HepG2 (cell line): ENCODE data around the gene NRSN2. TPM values are rescaled to one million over a fixed set of nuclear protein-coding genes. Genes with fewer than 3 reads are reported as not detected.
A peak's percentile ranks its signal among the peaks of the same experiment; 100 is the strongest.

Experiments
- ATAC-seq: fragments of 200-7000 bp; cut with Tn5 transposase; 3 replicates; pipeline ENCODE4 v1.9.1; 2020; ENCODE audit warnings: mild to moderate bottlenecking, moderate library complexity
- BruUV-seq: library from RNA; stranded (reverse); fragments of 400-500 nt; replicated peaks from 2 replicates; lab custom pipeline; 2021; lab: Mats Ljungman, UMichigan
- CTCF ChIA-PET: fragments of 300-600 bp; formaldehyde crosslinking; extraction: SDS; loops from one replicate; lab custom pipeline; 2021; ENCODE audit warnings: low total read pairs, inconsistent platforms, low intra/inter-chr PET ratio; lab: Yijun Ruan, JAX
- POLR2A ChIA-PET: fragments of 350-600 bp; sonication (Branson Sonifier 250); formaldehyde crosslinking; loops from one replicate; lab custom pipeline; 2020; ENCODE audit warnings: antibody characterized with exemption, inconsistent platforms; lab: Yijun Ruan, JAX
- DNase-seq: peaks from one replicate; pipeline ENCODE4 v3.0.0-alpha.2; 2015; ENCODE audit warnings: low spot score
- FAIRE-seq: peaks from 3 replicates; lab custom pipeline; 2011; peaks lifted over from hg19 to GRCh38; lab: Jason Lieb, UNC
- H2AFZ ChIP-seq: one replicate; pipeline ENCODE4 v1.6.1; 2011; ENCODE audit warnings: low read length, inconsistent platforms
- H3K27ac ChIP-seq: fragments of 300-600 bp; 3 replicates; pipeline ENCODE4 v1.8.0; 2011; ENCODE audit warnings: mixed run types, mild to moderate bottlenecking, mixed read lengths, low read length, inconsistent platforms; ENCODE audit not compliant: insufficient read depth; ENCODE audit errors: extremely low read length
- H3K27me3 ChIP-seq, 2 experiments: fragments of 200-600 bp in 1 of 2; 2 replicates in 1 of 2; 3 replicates in 1 of 2; pipeline versions ENCODE4 v1.6.0 to v1.8.0; 2011; ENCODE audit warnings: low read length in 2 of 2, mild to moderate bottlenecking in 2 of 2, moderate library complexity in 2 of 2, inconsistent platforms in 1 of 2; ENCODE audit not compliant: insufficient read depth in 2 of 2, control insufficient read depth in 1 of 2
- H3K36me3 ChIP-seq, 2 experiments: fragments of 200-600 bp in 1 of 2; replicated peaks in 1 of 2; 2 replicates in 1 of 2; 3 replicates in 1 of 2; pipeline versions ENCODE4 v1.5.1 to v1.8.0; 2011; ENCODE audit warnings: low read length in 2 of 2, inconsistent platforms in 1 of 2; ENCODE audit not compliant: insufficient read depth in 2 of 2, control insufficient read depth in 1 of 2
- H3K4me1 ChIP-seq: 2 replicates; pipeline ENCODE4 v1.5.1; 2012; ENCODE audit warnings: low read length, inconsistent platforms; ENCODE audit not compliant: insufficient read depth
- H3K4me2 ChIP-seq: 2 replicates; pipeline ENCODE4 v1.6.0; 2011; ENCODE audit warnings: low read depth, low read length, inconsistent platforms
- H3K4me3 ChIP-seq, 3 experiments: fragments of 200-600 bp in 1 of 3; sonication (generic), shearing (Covaris generic) in 1 of 3; replicated peaks in 1 of 3; 2 replicates each; pipeline ENCODE4 v1.5.1; 2011 to 2016; ENCODE audit warnings: low read length in 3 of 3, inconsistent platforms in 2 of 3, low read depth in 2 of 3, mild to moderate bottlenecking in 2 of 3, control low read depth in 1 of 3, mixed read lengths in 1 of 3; ENCODE audit not compliant: insufficient read depth in 1 of 3
- H3K79me2 ChIP-seq: one replicate; pipeline ENCODE4 v1.6.1; 2011; ENCODE audit warnings: low read length, inconsistent platforms; ENCODE audit not compliant: insufficient read depth
- H3K9ac ChIP-seq: 2 replicates; pipeline ENCODE4 v1.6.0; 2011; ENCODE audit warnings: mild to moderate bottlenecking, low read depth, low read length, inconsistent platforms; ENCODE audit not compliant: insufficient read depth
- H3K9me3 ChIP-seq: 2 replicates; pipeline ENCODE4 v1.5.1; 2012; ENCODE audit warnings: mild to moderate bottlenecking, low read length
- H4K20me1 ChIP-seq: 2 replicates; pipeline ENCODE4 v1.6.0; 2011; ENCODE audit warnings: inconsistent platforms, mild to moderate bottlenecking, low read length, moderate library complexity; ENCODE audit not compliant: insufficient read depth
- E2F2 ChIP-seq: sonication (generic); formaldehyde crosslinking; IDR thresholded peaks from 2 replicates; pipeline ENCODE4 v1.4.0; 2020; ENCODE audit warnings: missing genetic modification reagents, borderline replicate concordance
- GATAD1 ChIP-seq: IDR thresholded peaks from 2 replicates; pipeline ENCODE4 v1.6.1; 2016; ENCODE audit warnings: missing genetic modification reagents, missing compliant biosample characterization
- GLI4 ChIP-seq: sonication (generic); formaldehyde crosslinking; IDR thresholded peaks from 2 replicates; pipeline ENCODE4 v1.5.1; 2020; ENCODE audit warnings: missing genetic modification reagents, mild to moderate bottlenecking, moderate library complexity, borderline replicate concordance
- HOXA9 ChIP-seq: sonication (generic); formaldehyde crosslinking; IDR thresholded peaks from 2 replicates; pipeline ENCODE4 v1.8.1; 2022; ENCODE audit warnings: missing genetic modification reagents, mild to moderate bottlenecking, moderate library complexity, borderline replicate concordance
- KDM4B ChIP-seq: sonication (generic); formaldehyde crosslinking; IDR thresholded peaks from 2 replicates; pipeline ENCODE4 v1.4.0; 2020; ENCODE audit warnings: missing genetic modification reagents
- MYC ChIP-seq: sonication (generic); formaldehyde crosslinking; IDR thresholded peaks from 2 replicates; pipeline ENCODE4 v1.9.0; 2021; ENCODE audit warnings: missing genetic modification reagents, borderline replicate concordance
- RBM39 ChIP-seq: fragments of 200-400 bp; formaldehyde crosslinking; IDR thresholded peaks from one replicate; pipeline ENCODE4 v1.6.1; 2018; ENCODE audit warnings: antibody characterized with exemption, mild to moderate bottlenecking, low read depth, low read length; ENCODE audit not compliant: poor library complexity, severe bottlenecking
- RFXANK ChIP-seq: IDR thresholded peaks from 2 replicates; pipeline ENCODE4 v1.6.1; 2016
- ZNF138 ChIP-seq: sonication (generic); formaldehyde crosslinking; IDR thresholded peaks from 2 replicates; pipeline ENCODE4 v1.5.0; 2020; ENCODE audit warnings: mild to moderate bottlenecking, low read depth, missing genetic modification reagents
- ZNF274 ChIP-seq: sonication (generic); formaldehyde crosslinking; IDR thresholded peaks from 2 replicates; pipeline ENCODE4 v1.5.1; 2020; ENCODE audit warnings: mild to moderate bottlenecking, missing genetic modification reagents
- ZNF639 ChIP-seq: conservative IDR thresholded peaks from 2 replicates; pipeline ENCODE4 v1.6.1; 2018; ENCODE audit warnings: missing genetic modification reagents
- ZNF720 ChIP-seq: sonication (generic); formaldehyde crosslinking; IDR thresholded peaks from 2 replicates; pipeline ENCODE4 v1.4.0; 2020; ENCODE audit warnings: missing genetic modification reagents
- ZNF800 ChIP-seq: sonication (generic); formaldehyde crosslinking; IDR thresholded peaks from 2 replicates; pipeline ENCODE4 v1.4.0; 2020; ENCODE audit warnings: missing genetic modification reagents
- WGBS: methylation state at CpG from one replicate; pipeline ENCODE4 v1.1.6; 2017; ENCODE audit warnings: low lambda C conversion rate; 5-methylcytosine and 5-hydroxymethylcytosine counted together
- in situ Hi-C: cut with HindIII; loops from 2 replicates; pipeline ENCODE4 v1.10.0; 2017; ENCODE audit warnings: low pct_unique_long_range_greater_than_20kb; ENCODE audit not compliant: extremely low pct_ligation_motif_present
- intact Hi-C: fragments of 100-400 bp; cut with micrococcal nuclease; formaldehyde crosslinking; loops from one replicate; pipeline ENCODE4 v1.10.0; 2022; ENCODE audit not compliant: unreplicated experiment
- polyA plus RNA-seq, 8 experiments: library from polyadenylated mRNA; depleted of rRNA in 3 of 8; stranded (reverse) in 7 of 8; unstranded in 1 of 8; fragments of >200 nt; fragmentation: Illumina TruSeq in 4 of 8; extraction: Trizol in 4 of 8; gene quantifications; 2 replicates each; pipeline versions ENCODE4 v1.2.1 to v1.2.3, GENCODE V29; 2011 to 2016; ENCODE audit warnings: low read depth in 4 of 8, missing spikeins in 1 of 8, mixed read lengths in 1 of 8; ENCODE audit not compliant: insufficient read depth in 1 of 8
- total RNA-seq, 5 experiments: library from RNA; depleted of rRNA; stranded (reverse); fragments of >200 nt; fragmentation: Illumina TruSeq; extraction: Trizol; gene quantifications; 2 replicates each; pipeline ENCODE4 v1.2.3, GENCODE V29; 2016; ENCODE audit warnings: low read depth in 1 of 5
- TF ChIP-seq, protein P1 (sequence below): sonication (generic); formaldehyde crosslinking; conservative IDR thresholded peaks from 2 replicates; pipeline ENCODE4 v1.4.0; 2020; ENCODE audit warnings: missing genetic modification reagents
- TF ChIP-seq, protein P2 (sequence below): sonication (generic); formaldehyde crosslinking; IDR thresholded peaks from 2 replicates; pipeline ENCODE4 v1.4.0; 2020; ENCODE audit warnings: missing genetic modification reagents

Gene NRSN2
- total and polyA plus RNA-seq, 2 of the 13 experiments (the other 11 are each of a cell fraction or from before 2014, with no cell fraction given): 32.3 to 49.4 TPM

GRCh38 chr20:325889-326644 is 20.8 kb upstream of the NRSN2 start:
- peak overlapping the region; percentile 94 for H3K27ac ChIP-seq
- ChIA-PET CTCF (no interaction called here), POLR2A (interaction anchor here (0.9 to 5.6 kb wide), 10 partner anchors 11 to 81 kb away, joined by 3 to 107 read pairs (median 6); partner anchors contain the start of genes NRSN2, TRIB3 and ZCCHC3)
- WGBS: under 1% methylated on average over 73 of the region's 103 CpGs
- in situ Hi-C loops (no loop called here), intact Hi-C loops (loop anchor here (1.0 kb wide), 1 partner anchor 29 kb away; the partner anchor contains the start of gene ZCCHC3)
- FAIRE-seq (no peak), DNase-seq (peak; percentile 63), ATAC-seq (no peak)
- H3K4me3 ChIP-seq: peak overlapping the region; percentile 62 to 96 (median 93)
- H3K4me2 ChIP-seq: peak overlapping the region; percentile 90
- H2AFZ ChIP-seq: no peak overlapping the region
- H3K79me2 ChIP-seq: peaks cover 29% of the 10 kb centered on the region
- BruUV-seq: no TSS peak
- H3K36me3 ChIP-seq: peaks cover 4 to 9% of the 10 kb centered on the region in 2 experiments; a peak in 2 of 5 replicates
- no peaks in the 10 kb centered on the region for H3K9me3 ChIP-seq
- peaks cover 46% of the 10 kb centered on the region for H3K4me1 ChIP-seq
- H4K20me1 ChIP-seq: peaks cover 37% of the 10 kb centered on the region
- H3K9ac ChIP-seq: peak overlapping the region; percentile 94
- H3K27me3 ChIP-seq: no peaks in the 10 kb centered on the region; a peak in 1 of 5 replicates
- TF ChIP-seq ZNF138 (CRISPR knock-in tag) (peak; percentile 34), GLI4 (no peak; the same call in none of the 2 replicates), RFXANK (CRISPR knock-in tag) (0 out of 2 replicates have a peak, but pooled peaks have one; percentile 13), RBM39 (peak; percentile 12), E2F2 (CRISPR knock-in tag) (no peak), ZNF639 (CRISPR knock-in tag) (0 out of 2 replicates have a peak, but pooled peaks have one; percentile 11), ZNF800 (CRISPR knock-in tag) (no peak; the same call in 1 of the 2 replicates), ZNF720 (CRISPR knock-in tag) (0 out of 2 replicates have a peak, but pooled peaks have one; percentile 16), ZNF274 (CRISPR knock-in tag) (0 out of 2 replicates have a peak, but pooled peaks have one; percentile 40), HOXA9 (CRISPR knock-in tag) (peak; percentile 27; the same call in 1 of the 2 replicates), KDM4B (CRISPR knock-in tag) (0 out of 2 replicates have a peak, but pooled peaks have one; percentile 48), GATAD1 (peak; percentile 5; the same call in 1 of the 2 replicates), MYC (CRISPR knock-in tag) (peak; percentile 49)
- TF ChIP-seq, protein P1, sequence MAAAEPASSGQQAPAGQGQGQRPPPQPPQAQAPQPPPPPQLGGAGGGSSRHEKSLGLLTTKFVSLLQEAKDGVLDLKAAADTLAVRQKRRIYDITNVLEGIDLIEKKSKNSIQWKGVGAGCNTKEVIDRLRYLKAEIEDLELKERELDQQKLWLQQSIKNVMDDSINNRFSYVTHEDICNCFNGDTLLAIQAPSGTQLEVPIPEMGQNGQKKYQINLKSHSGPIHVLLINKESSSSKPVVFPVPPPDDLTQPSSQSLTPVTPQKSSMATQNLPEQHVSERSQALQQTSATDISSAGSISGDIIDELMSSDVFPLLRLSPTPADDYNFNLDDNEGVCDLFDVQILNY (CRISPR knock-in tag): peak; percentile 11; the same call in 1 of the 2 replicates
- TF ChIP-seq, protein P2, sequence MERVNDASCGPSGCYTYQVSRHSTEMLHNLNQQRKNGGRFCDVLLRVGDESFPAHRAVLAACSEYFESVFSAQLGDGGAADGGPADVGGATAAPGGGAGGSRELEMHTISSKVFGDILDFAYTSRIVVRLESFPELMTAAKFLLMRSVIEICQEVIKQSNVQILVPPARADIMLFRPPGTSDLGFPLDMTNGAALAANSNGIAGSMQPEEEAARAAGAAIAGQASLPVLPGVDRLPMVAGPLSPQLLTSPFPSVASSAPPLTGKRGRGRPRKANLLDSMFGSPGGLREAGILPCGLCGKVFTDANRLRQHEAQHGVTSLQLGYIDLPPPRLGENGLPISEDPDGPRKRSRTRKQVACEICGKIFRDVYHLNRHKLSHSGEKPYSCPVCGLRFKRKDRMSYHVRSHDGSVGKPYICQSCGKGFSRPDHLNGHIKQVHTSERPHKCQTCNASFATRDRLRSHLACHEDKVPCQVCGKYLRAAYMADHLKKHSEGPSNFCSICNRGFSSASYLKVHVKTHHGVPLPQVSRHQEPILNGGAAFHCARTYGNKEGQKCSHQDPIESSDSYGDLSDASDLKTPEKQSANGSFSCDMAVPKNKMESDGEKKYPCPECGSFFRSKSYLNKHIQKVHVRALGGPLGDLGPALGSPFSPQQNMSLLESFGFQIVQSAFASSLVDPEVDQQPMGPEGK: no peak; the same call in 1 of the 2 replicates
